OCI-LY3 (cell line): ENCODE data around the gene ZNF791.

ENCODE experiments used
- H2AFZ ChIP-seq: fragments of 200-600, 300-600 bp; shearing (Covaris generic); 2 replicates; pipeline ENCODE4 v1.6.0; 2014; ENCODE audit warnings: antibody characterized with exemption, low read depth, low read length
- H3K27ac ChIP-seq: fragments of 200-600, 300-600 bp; sonication (generic); 2 replicates; pipeline ENCODE4 v1.5.1; 2014; ENCODE audit warnings: mild to moderate bottlenecking, low read length, moderate library complexity, mixed read lengths
- H3K27me3 ChIP-seq: fragments of 200-600, 300-600 bp; sonication (generic); 2 replicates; pipeline ENCODE4 v1.6.1; 2014; ENCODE audit warnings: low read depth, low read length, mixed read lengths
- H3K36me3 ChIP-seq: fragments of 200-600, 300-600 bp; sonication (generic); replicated peaks from 2 replicates; pipeline ENCODE3; 2014; ENCODE audit warnings: low read depth, low read length, mixed read lengths
- H3K4me1 ChIP-seq: fragments of 300-600, 200-600 bp; sonication (generic); 2 replicates; pipeline ENCODE4 v1.6.1; 2014; ENCODE audit warnings: low read length, mixed read lengths
- H3K4me2 ChIP-seq: fragments of 200-600, 300-600 bp; sonication (generic); 2 replicates; pipeline ENCODE4 v1.6.1; 2014; ENCODE audit warnings: low read length, mixed read lengths
- H3K4me3 ChIP-seq: fragments of 300-600, 200-600 bp; sonication (generic); 2 replicates; pipeline ENCODE4 v1.5.1; 2014; ENCODE audit warnings: antibody characterized with exemption, mild to moderate bottlenecking, low read length, moderate library complexity
- H3K79me2 ChIP-seq: fragments of 300-600, 200-600 bp; shearing (Covaris generic); 2 replicates; pipeline ENCODE4 v1.6.1; 2014; ENCODE audit warnings: mild to moderate bottlenecking, low read length, mixed read lengths
- H3K9ac ChIP-seq: fragments of 300-600, 200-600 bp; shearing (Covaris generic); 2 replicates; pipeline ENCODE4 v1.6.0; 2014; ENCODE audit warnings: mild to moderate bottlenecking, low read length, moderate library complexity
- H3K9me3 ChIP-seq: fragments of 200-600, 300-600 bp; shearing (Covaris generic); 2 replicates; pipeline ENCODE4 v1.6.1; 2014; ENCODE audit warnings: low read length, mixed read lengths; ENCODE audit not compliant: insufficient read depth
- H4K20me1 ChIP-seq: fragments of 200-600, 300-600 bp; sonication (generic); 2 replicates; pipeline ENCODE4 v1.6.1; 2016; ENCODE audit warnings: low read length, mixed read lengths; ENCODE audit not compliant: insufficient read depth
- EZH2phosphoT487 ChIP-seq: fragments of 200-600 bp; shearing (Covaris generic); IDR thresholded peaks from 2 replicates; pipeline ENCODE4 v1.6.1; 2018; ENCODE audit warnings: antibody characterized with exemption, mixed run types, low read depth
- TF ChIP-seq, protein P1 (sequence below): fragments of 200-600, 300-600 bp; sonication (generic); IDR thresholded peaks from 2 replicates; pipeline ENCODE4 v1.5.1; 2014; ENCODE audit warnings: antibody characterized with exemption, low read length, low read depth

ZNF791 gene

DNA sequence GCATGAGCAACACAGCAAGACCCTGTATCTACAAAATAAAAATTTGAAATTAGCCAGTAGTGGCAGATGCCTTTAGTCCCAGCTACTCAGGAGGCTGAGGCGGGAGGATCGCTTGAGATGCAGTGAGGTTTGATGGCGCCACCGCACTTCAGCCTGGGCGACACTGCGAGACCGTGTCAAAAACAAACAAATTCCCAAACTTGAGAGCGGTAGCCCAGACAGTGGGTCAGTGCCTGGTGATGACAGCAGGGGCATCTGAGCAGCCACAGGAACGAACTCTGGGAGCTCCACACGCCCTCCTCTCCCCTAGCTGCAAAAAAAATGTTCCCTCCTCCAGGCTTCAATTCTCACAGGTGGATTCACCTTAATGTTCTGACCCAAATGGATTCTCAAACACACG, 14.2 kb upstream of the ZNF791 start:
- peaks cover 18% of the 10 kb centered on the region for H3K36me3 ChIP-seq
- TF ChIP-seq, protein P1, sequence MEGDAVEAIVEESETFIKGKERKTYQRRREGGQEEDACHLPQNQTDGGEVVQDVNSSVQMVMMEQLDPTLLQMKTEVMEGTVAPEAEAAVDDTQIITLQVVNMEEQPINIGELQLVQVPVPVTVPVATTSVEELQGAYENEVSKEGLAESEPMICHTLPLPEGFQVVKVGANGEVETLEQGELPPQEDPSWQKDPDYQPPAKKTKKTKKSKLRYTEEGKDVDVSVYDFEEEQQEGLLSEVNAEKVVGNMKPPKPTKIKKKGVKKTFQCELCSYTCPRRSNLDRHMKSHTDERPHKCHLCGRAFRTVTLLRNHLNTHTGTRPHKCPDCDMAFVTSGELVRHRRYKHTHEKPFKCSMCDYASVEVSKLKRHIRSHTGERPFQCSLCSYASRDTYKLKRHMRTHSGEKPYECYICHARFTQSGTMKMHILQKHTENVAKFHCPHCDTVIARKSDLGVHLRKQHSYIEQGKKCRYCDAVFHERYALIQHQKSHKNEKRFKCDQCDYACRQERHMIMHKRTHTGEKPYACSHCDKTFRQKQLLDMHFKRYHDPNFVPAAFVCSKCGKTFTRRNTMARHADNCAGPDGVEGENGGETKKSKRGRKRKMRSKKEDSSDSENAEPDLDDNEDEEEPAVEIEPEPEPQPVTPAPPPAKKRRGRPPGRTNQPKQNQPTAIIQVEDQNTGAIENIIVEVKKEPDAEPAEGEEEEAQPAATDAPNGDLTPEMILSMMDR = no peak
- no peak for TF ChIP-seq EZH2phosphoT487
- H3K9me3 ChIP-seq = no peaks in the 10 kb centered on the region
- H3K27me3 ChIP-seq = no peaks in the 10 kb centered on the region
- H2AFZ ChIP-seq = no peak overlapping the region
- H3K27ac ChIP-seq = no peak overlapping the region
- no peaks in the 10 kb centered on the region for H3K79me2 ChIP-seq
- 0 out of 2 replicates have a peak, but pooled peaks cover 4% of the 10 kb centered on the region for H4K20me1 ChIP-seq
- H3K9ac ChIP-seq = no peak overlapping the region
- no peak overlapping the region for H3K4me3 ChIP-seq
- H3K4me2 ChIP-seq = no peak overlapping the region
- H3K4me1 ChIP-seq = no peaks in the 10 kb centered on the region

DNA sequence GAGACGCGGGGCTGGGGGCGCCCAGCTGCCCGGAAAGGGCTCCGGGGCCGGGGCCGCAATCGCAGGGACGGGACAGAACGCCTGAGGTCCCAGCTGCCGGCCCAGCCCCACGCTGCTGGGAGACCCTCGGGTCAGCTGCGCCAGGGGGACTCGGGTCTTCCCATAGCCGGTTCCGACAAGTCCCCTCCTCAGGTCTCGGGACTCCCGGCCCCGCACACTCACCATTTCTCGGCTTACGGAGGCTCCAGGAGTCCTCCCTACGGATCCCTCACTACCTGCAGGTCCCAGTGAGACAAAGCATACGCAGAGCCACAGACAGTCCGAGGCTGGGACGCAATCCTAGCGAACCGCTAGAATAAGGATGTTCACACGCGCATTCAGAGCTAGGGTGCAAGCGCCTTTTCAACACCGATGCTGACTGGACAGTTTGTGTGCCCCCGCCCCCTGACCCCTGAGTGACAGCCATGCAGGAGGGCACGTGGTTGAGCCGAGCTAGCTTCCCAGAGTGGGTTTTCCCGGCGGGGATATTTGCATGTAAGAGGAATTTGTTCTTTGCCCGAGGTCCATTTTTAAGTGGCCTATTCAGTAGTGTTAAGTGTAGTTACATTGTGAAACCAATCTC, 13.7 kb upstream of the ZNF791 start:
- no peak overlapping the region for H3K4me3 ChIP-seq
- H3K36me3 ChIP-seq = peaks cover 20% of the 10 kb centered on the region
- no peak overlapping the region for H3K9ac ChIP-seq
- no peak overlapping the region for H2AFZ ChIP-seq
- TF ChIP-seq, protein P1 = no peak
- TF ChIP-seq EZH2phosphoT487 = no peak
- H3K27ac ChIP-seq = no peak overlapping the region
- no peaks in the 10 kb centered on the region for H3K4me1 ChIP-seq
- no peak overlapping the region for H3K4me2 ChIP-seq
- H4K20me1 ChIP-seq = 0 out of 2 replicates have a peak, but pooled peaks cover 4% of the 10 kb centered on the region
- H3K27me3 ChIP-seq = no peaks in the 10 kb centered on the region
- H3K9me3 ChIP-seq = no peaks in the 10 kb centered on the region
- no peaks in the 10 kb centered on the region for H3K79me2 ChIP-seq

DNA sequence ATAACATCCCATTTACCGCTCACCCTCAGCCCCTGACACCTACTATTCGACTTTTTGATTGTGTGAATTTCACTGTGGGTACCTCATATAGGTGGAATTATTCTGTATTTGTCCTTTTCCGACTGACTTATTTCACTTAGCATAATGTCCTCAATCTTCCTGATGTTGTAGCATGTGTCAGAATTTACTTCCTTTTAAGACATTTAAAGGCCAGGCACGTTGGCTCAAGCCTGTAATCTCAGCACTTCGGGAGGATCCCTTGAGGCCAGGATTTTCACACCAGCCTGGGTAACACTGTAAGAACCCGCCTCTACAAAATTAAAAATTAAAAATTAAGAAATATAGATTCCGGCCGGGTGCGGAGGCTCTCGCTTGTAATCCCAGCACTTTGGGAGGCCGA, 13.1 kb upstream of the ZNF791 start:
- Histone ChIP-seq H3K27me3 (no peaks in the 10 kb centered on the region), H3K36me3 (peaks cover 25% of the 10 kb centered on the region), H4K20me1 (0 out of 2 replicates have a peak, but pooled peaks cover 4% of the 10 kb centered on the region), H3K79me2 (no peaks in the 10 kb centered on the region), H3K4me2 (no peak overlapping the region), H3K4me3 (no peak overlapping the region), H3K4me1 (no peaks in the 10 kb centered on the region), H3K9me3 (no peaks in the 10 kb centered on the region), H2AFZ (no peak overlapping the region), H3K9ac (no peak overlapping the region), H3K27ac (no peak overlapping the region)
- TF ChIP-seq, protein P1 = no peak
- no peak for TF ChIP-seq EZH2phosphoT487

DNA sequence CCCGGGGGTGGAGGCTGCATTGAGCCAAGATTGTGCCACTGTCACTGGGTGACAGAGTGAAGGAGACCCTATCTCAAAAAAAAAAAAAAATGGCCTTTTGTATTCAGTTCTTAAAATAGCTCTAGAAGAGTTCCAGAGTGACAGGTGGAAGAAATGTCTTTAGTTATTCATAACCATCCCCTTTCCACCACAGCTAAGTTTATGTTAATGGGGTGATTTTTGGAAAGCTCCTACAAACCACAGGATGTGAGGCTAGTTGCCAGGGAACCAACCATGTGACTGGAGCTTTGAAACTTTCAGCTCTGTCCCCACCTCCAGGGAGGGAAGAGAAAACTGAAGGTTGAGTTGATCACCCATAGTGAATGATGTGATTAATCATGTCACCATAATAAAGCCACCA, 7.0 kb upstream of the ZNF791 start:
- TF ChIP-seq, protein P1 = no peak
- TF ChIP-seq EZH2phosphoT487 = no peak
- Histone ChIP-seq H3K27me3 (no peaks in the 10 kb centered on the region), H4K20me1 (no peaks in the 10 kb centered on the region), H3K4me1 (peaks cover 11% of the 10 kb centered on the region), H3K79me2 (no peaks in the 10 kb centered on the region), H3K9ac (no peak overlapping the region), H3K36me3 (peaks cover 18% of the 10 kb centered on the region), H2AFZ (no peak overlapping the region), H3K27ac (no peak overlapping the region), H3K4me2 (peak overlapping the region; percentile 2; the same call in 1 of the 2 replicates), H3K4me3 (no peak overlapping the region), H3K9me3 (no peaks in the 10 kb centered on the region)
